DND-41 (cell line): ENCODE measurements around the gene PCDHGA6.
A peak's percentile ranks its signal among the peaks of the same experiment; 100 is the strongest.
"Not testable (repeated sequence)": the region's sequence is repeated elsewhere in the genome, so short reads cannot be mapped to it uniquely, and the experiment has no call there.

ENCODE experiments used
- ATAC-seq: fragments of 200-7000 bp; cut with Tn5 transposase; 3 replicates; pipeline ENCODE4 v1.9.1; 2021; ENCODE audit warnings: low read depth; ENCODE audit not compliant: insufficient read depth
- DNase-seq: peaks from one replicate; pipeline ENCODE4 v3.0.0-alpha.2; 2020
- H2AFZ ChIP-seq: 2 replicates; pipeline ENCODE4 v1.6.0; 2012; ENCODE audit warnings: low read depth, low read length
- H3K27ac ChIP-seq: 2 replicates; pipeline ENCODE4 v1.5.1; 2012; ENCODE audit warnings: low read length, inconsistent platforms
- H3K27me3 ChIP-seq: fragments of 200-600 bp; sonication (generic); 2 replicates; pipeline ENCODE4 v1.6.0; 2012; ENCODE audit warnings: low read length, mild to moderate bottlenecking, inconsistent platforms; ENCODE audit not compliant: insufficient read depth, poor library complexity
- H3K36me3 ChIP-seq: 2 replicates; pipeline ENCODE4 v1.5.1; 2012; ENCODE audit warnings: low read length, inconsistent platforms; ENCODE audit not compliant: insufficient read depth
- H3K4me1 ChIP-seq: 2 replicates; pipeline ENCODE4 v1.5.1; 2012; ENCODE audit warnings: mild to moderate bottlenecking, low read length; ENCODE audit not compliant: insufficient read depth
- H3K4me2 ChIP-seq: 2 replicates; pipeline ENCODE4 v1.6.0; 2012; ENCODE audit warnings: mild to moderate bottlenecking, moderate library complexity, low read length, inconsistent platforms; ENCODE audit not compliant: insufficient read depth
- H3K4me3 ChIP-seq, 2 experiments: fragments of 200-600 bp in 1 of 2; shearing (Covaris generic) in 1 of 2; 2 replicates each; pipeline ENCODE4 v1.5.1; 2012 to 2016; ENCODE audit warnings: inconsistent platforms in 2 of 2, low read length in 2 of 2, mild to moderate bottlenecking in 2 of 2, low read depth in 1 of 2, moderate library complexity in 1 of 2
- H3K79me2 ChIP-seq: 2 replicates; pipeline ENCODE4 v1.6.0; 2012; ENCODE audit warnings: low read length, inconsistent platforms; ENCODE audit not compliant: insufficient read depth
- H3K9ac ChIP-seq: 2 replicates; pipeline ENCODE4 v1.6.0; 2012; ENCODE audit warnings: low read depth, mild to moderate bottlenecking, inconsistent platforms, low read length, moderate library complexity
- H3K9me3 ChIP-seq: 2 replicates; pipeline ENCODE4 v1.5.1; 2012; ENCODE audit warnings: low read length, moderate library complexity, mild to moderate bottlenecking, inconsistent platforms; ENCODE audit not compliant: insufficient read depth, severe bottlenecking
- H4K20me1 ChIP-seq: 2 replicates; pipeline ENCODE4 v1.6.0; 2012; ENCODE audit warnings: low read length; ENCODE audit not compliant: insufficient read depth
- EZH2 ChIP-seq: IDR thresholded peaks from 3 replicates; pipeline ENCODE4 v1.6.1; 2012; ENCODE audit warnings: borderline replicate concordance, low read depth, mild to moderate bottlenecking, moderate library complexity, low read length, inconsistent platforms; ENCODE audit not compliant: severe bottlenecking
- TF ChIP-seq, protein P1 (sequence below): IDR thresholded peaks from 2 replicates; pipeline ENCODE4 v1.5.1; 2012; ENCODE audit warnings: borderline replicate concordance, low read length, moderate library complexity, mild to moderate bottlenecking; ENCODE audit not compliant: poor library complexity, severe bottlenecking; ENCODE audit errors: extremely low read depth

Gene PCDHGA6

DNA sequence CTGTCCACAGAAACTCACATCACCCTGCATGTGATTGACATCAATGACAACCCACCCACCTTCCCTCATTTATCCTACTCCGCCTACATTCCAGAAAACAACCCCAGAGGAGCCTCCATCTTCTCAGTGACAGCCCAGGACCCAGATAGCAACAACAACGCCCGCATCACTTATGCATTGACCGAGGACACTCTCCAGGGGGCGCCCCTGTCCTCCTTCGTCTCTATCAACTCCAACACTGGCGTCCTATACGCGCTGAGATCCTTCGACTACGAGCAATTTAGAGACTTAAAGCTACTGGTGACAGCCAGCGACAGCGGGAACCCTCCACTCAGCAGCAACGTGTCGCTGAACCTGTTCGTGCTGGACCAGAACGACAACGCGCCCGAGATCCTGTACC is 28.4 kb upstream of the PCDHGA6 start:
- no peak overlapping the region for H3K9ac ChIP-seq
- no peaks in the 10 kb centered on the region for H4K20me1 ChIP-seq
- H3K27me3 ChIP-seq = no peaks in the 10 kb centered on the region
- ATAC-seq = no peak
- no peak overlapping the region for H3K27ac ChIP-seq
- no peak overlapping the region for H2AFZ ChIP-seq
- H3K4me3 ChIP-seq = no peak overlapping the region
- TF ChIP-seq, protein P1, sequence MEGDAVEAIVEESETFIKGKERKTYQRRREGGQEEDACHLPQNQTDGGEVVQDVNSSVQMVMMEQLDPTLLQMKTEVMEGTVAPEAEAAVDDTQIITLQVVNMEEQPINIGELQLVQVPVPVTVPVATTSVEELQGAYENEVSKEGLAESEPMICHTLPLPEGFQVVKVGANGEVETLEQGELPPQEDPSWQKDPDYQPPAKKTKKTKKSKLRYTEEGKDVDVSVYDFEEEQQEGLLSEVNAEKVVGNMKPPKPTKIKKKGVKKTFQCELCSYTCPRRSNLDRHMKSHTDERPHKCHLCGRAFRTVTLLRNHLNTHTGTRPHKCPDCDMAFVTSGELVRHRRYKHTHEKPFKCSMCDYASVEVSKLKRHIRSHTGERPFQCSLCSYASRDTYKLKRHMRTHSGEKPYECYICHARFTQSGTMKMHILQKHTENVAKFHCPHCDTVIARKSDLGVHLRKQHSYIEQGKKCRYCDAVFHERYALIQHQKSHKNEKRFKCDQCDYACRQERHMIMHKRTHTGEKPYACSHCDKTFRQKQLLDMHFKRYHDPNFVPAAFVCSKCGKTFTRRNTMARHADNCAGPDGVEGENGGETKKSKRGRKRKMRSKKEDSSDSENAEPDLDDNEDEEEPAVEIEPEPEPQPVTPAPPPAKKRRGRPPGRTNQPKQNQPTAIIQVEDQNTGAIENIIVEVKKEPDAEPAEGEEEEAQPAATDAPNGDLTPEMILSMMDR = no peak
- TF ChIP-seq EZH2 = no peak
- no peak for DNase-seq
- H3K4me2 ChIP-seq = no peak overlapping the region
- no peaks in the 10 kb centered on the region for H3K4me1 ChIP-seq
- H3K36me3 ChIP-seq = no peaks in the 10 kb centered on the region
- no peaks in the 10 kb centered on the region for H3K9me3 ChIP-seq
- no peaks in the 10 kb centered on the region for H3K79me2 ChIP-seq

DNA sequence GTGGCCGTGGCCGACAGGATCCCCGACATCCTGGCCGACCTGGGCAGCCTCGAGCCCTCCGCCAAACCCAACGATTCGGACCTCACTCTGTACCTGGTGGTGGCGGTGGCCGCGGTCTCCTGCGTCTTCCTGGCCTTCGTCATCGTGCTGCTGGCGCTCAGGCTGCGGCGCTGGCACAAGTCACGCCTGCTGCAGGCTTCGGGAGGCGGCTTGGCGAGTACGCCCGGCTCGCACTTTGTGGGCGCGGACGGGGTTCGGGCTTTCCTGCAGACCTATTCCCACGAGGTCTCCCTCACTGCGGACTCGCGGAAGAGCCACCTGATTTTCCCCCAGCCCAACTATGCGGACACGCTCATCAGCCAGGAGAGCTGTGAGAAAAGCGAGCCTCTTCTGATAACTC is 27.7 kb upstream of the PCDHGA6 start:
- ATAC-seq, H3K4me1 ChIP-seq: not testable (repeated sequence)

DNA sequence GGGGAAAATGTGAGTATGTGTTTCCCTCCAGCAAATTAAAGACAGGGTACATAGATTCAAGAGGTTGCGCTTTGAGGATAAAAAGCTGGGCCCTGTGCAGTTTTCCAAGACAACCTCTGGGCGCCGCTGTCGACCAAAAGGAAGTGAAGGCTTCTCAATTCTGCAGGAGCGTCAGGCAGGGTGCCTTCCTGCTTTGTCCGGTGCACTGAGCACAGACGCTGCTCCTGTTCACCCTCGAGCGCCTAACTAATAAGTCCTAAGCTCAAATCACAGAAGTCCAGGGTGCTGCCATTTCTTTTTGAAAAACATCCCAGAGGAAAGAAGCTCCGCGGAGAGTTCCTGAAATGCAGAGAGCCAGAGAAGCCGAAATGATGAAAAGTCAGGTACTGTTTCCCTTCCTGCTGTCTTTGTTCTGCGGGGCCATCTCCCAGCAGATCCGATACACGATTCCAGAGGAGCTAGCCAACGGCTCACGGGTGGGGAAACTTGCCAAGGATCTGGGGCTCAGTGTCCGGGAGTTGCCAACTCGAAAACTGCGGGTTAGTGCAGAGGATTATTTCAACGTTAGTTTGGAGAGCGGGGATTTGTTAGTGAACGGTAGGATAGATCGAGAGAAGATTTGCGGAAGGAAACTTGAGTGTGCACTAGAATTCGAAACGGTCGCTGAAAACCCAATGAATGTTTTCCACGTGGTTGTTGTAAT is 23.6 kb upstream of the PCDHGA6 start, which contains the start of gene PCDHGB1:
Gene PCDHGB1, plus strand, starts transcription at position 183 of the 703 bp plus-strand sequence. Its CDS starts 162 bp downstream, at position 345.
- ATAC-seq (no peak), DNase-seq (no peak)
- Histone ChIP-seq H3K79me2 (no peaks in the 10 kb centered on the region), H3K4me3 (no peak within 1 kb of the TSS), H3K36me3 (no peaks in the 10 kb centered on the region), H3K4me1 (no peaks in the 10 kb centered on the region), H3K4me2 (no peak within 1 kb of the TSS), H3K27ac (no peak within 1 kb of the TSS), H3K9ac (no peak within 1 kb of the TSS), H3K9me3 (no peaks in the 10 kb centered on the region), H3K27me3 (no peaks in the 10 kb centered on the region), H2AFZ (0 out of 2 replicates have a peak within 1 kb of the TSS, but pooled peaks have one; percentile 10), H4K20me1 (no peaks in the 10 kb centered on the region)
- TF ChIP-seq, protein P1 = peak; percentile 17
- TF ChIP-seq EZH2 = no peak

More for the DNA sequence above, 27.7 kb upstream of the PCDHGA6 start:
- H3K27me3 ChIP-seq, H3K36me3 ChIP-seq, H2AFZ ChIP-seq, H3K9me3 ChIP-seq, DNase-seq, H3K9ac ChIP-seq, H3K79me2 ChIP-seq, H3K27ac ChIP-seq, H3K4me2 ChIP-seq, H3K4me3 ChIP-seq, H4K20me1 ChIP-seq: not testable (repeated sequence)

DNA sequence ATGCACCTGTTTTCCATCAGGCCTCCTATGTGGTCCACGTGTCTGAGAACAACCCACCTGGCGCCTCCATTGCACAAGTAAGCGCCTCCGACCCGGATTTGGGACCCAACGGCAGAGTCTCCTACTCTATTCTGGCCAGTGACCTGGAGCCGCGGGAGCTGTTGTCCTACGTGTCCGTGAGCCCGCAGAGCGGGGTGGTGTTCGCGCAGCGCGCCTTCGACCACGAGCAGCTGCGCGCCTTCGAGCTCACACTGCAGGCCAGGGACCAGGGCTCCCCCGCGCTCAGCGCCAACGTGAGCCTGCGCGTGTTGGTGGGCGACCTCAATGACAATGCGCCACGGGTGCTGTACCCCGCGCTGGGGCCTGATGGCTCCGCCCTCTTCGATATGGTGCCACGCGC is 22.1 kb upstream of the PCDHGA6 start:
- H3K4me2 ChIP-seq = no peak overlapping the region
- no peaks in the 10 kb centered on the region for H3K9me3 ChIP-seq
- H4K20me1 ChIP-seq = no peaks in the 10 kb centered on the region
- no peaks in the 10 kb centered on the region for H3K27me3 ChIP-seq
- no peak for ATAC-seq
- H3K4me3 ChIP-seq = no peak overlapping the region
- DNase-seq = no peak
- no peak for TF ChIP-seq EZH2
- TF ChIP-seq, protein P1 = no peak
- no peak overlapping the region for H3K9ac ChIP-seq
- H3K79me2 ChIP-seq = no peaks in the 10 kb centered on the region
- H2AFZ ChIP-seq = no peak overlapping the region
- no peaks in the 10 kb centered on the region for H3K4me1 ChIP-seq
- H3K36me3 ChIP-seq = no peaks in the 10 kb centered on the region
- H3K27ac ChIP-seq = no peak overlapping the region
